HepG2 (cell line): ENCODE results near the gene P3H2.

Experiments
- CREB1 ChIP-seq, 2 experiments: fragments of 450-650 bp in 1 of 2; IDR thresholded peaks; 2 replicates each; pipeline ENCODE4 v1.6.1; 2016 to 2017; ENCODE audit warnings: control low read depth in 1 of 2, mild to moderate bottlenecking in 1 of 2, missing compliant biosample characterization in 1 of 2, missing genetic modification characterization in 1 of 2
- MED1 ChIP-seq: sonication (generic); formaldehyde crosslinking; IDR thresholded peaks from 2 replicates; pipeline ENCODE4 v1.4.0; 2020; ENCODE audit warnings: missing genetic modification reagents
- PREB ChIP-seq: sonication (generic); formaldehyde crosslinking; IDR thresholded peaks from 2 replicates; pipeline ENCODE4 v1.4.0; 2020; ENCODE audit warnings: missing genetic modification reagents
- SYNCRIP ChIP-seq: fragments of 200-400 bp; formaldehyde crosslinking; IDR thresholded peaks from 2 replicates; pipeline ENCODE4 v1.6.1; 2018; ENCODE audit warnings: mild to moderate bottlenecking, low read depth, low read length; ENCODE audit not compliant: insufficient read depth
- ZBTB8A ChIP-seq: sonication (generic); formaldehyde crosslinking; IDR thresholded peaks from 2 replicates; pipeline ENCODE4 v1.4.0; 2020; ENCODE audit warnings: mild to moderate bottlenecking, low read depth, missing genetic modification reagents, borderline replicate concordance
- ZNF224 ChIP-seq: sonication (generic); formaldehyde crosslinking; IDR thresholded peaks from 2 replicates; pipeline ENCODE4 v1.5.0; 2020; ENCODE audit warnings: mild to moderate bottlenecking, missing genetic modification reagents
- ZNF296 ChIP-seq: sonication (generic); formaldehyde crosslinking; conservative IDR thresholded peaks from 2 replicates; pipeline ENCODE4 v1.5.0; 2020; ENCODE audit warnings: mild to moderate bottlenecking, missing genetic modification reagents
- TF ChIP-seq, protein P1 (sequence below): sonication (generic); formaldehyde crosslinking; IDR thresholded peaks from 2 replicates; pipeline ENCODE4 v1.5.0; 2020; ENCODE audit warnings: mild to moderate bottlenecking, missing genetic modification reagents, moderate library complexity

- no peak for TF ChIP-seq ZNF224 (CRISPR knock-in tag)
- no peak for TF ChIP-seq ZBTB8A (CRISPR knock-in tag)
- TF ChIP-seq, protein P1, sequence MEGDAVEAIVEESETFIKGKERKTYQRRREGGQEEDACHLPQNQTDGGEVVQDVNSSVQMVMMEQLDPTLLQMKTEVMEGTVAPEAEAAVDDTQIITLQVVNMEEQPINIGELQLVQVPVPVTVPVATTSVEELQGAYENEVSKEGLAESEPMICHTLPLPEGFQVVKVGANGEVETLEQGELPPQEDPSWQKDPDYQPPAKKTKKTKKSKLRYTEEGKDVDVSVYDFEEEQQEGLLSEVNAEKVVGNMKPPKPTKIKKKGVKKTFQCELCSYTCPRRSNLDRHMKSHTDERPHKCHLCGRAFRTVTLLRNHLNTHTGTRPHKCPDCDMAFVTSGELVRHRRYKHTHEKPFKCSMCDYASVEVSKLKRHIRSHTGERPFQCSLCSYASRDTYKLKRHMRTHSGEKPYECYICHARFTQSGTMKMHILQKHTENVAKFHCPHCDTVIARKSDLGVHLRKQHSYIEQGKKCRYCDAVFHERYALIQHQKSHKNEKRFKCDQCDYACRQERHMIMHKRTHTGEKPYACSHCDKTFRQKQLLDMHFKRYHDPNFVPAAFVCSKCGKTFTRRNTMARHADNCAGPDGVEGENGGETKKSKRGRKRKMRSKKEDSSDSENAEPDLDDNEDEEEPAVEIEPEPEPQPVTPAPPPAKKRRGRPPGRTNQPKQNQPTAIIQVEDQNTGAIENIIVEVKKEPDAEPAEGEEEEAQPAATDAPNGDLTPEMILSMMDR (CRISPR knock-in tag), result no peak
- no peak for TF ChIP-seq SYNCRIP
- no peak for TF ChIP-seq PREB (CRISPR knock-in tag)
- no peak for TF ChIP-seq CREB1 (IDR thresholded peaks at IDR 0.05)
- no peak for TF ChIP-seq CREB1 (CRISPR knock-in tag; IDR thresholded peaks at IDR 0.05)
- no peak for TF ChIP-seq MED1 (CRISPR knock-in tag)
- TF ChIP-seq ZNF296 (CRISPR knock-in tag), result no peak
Observed at GRCh38 chr3:190018460-190018859, 102.2 kb downstream of the P3H2 start.
